ENCODE data around the gene ZNF554. TPM values are rescaled to one million over a fixed set of nuclear protein-coding genes. Genes with fewer than 3 reads are reported as not detected.

The ZNF554 gene
- total and polyA plus RNA-seq, 2 experiments from 2014 or later: 4.0 to 5.5 TPM

- Histone ChIP-seq H4K20me1 (ENCODE audit: insufficient read depth, poor library complexity, severe bottlenecking) (no peaks in the 10 kb centered on the region), H3K36me3 (replicated peaks; ENCODE audit: insufficient read depth, low read depth) (no peaks in the 10 kb centered on the region), H3K9me3 (ENCODE audit: low read depth) (peaks cover 4% of the 10 kb centered on the region), H3K4me1 (ENCODE audit: insufficient read depth) (peaks cover 6% of the 10 kb centered on the region), H3K9me2 (replicated peaks; ENCODE audit: insufficient read depth) (no peaks in the 10 kb centered on the region), H3K4me3 (peak within 1 kb of the TSS; percentile 57), H3K79me2 (peaks cover 42% of the 10 kb centered on the region), H3K27me3 (no peaks in the 10 kb centered on the region), H3K4me2 (peak within 1 kb of the TSS; percentile 98), H2AFZ (peak within 1 kb of the TSS; percentile 94), H3K27ac (peak within 1 kb of the TSS; percentile 96)
- 1% methylated on average over 63 of the region's 106 CpGs for WGBS (ENCODE audit: low lambda C conversion rate, missing lambda C conversion rate)
- peak; percentile 99 for DNase-seq (ENCODE audit: low spot score)
- TF ChIP-seq, protein P1, sequence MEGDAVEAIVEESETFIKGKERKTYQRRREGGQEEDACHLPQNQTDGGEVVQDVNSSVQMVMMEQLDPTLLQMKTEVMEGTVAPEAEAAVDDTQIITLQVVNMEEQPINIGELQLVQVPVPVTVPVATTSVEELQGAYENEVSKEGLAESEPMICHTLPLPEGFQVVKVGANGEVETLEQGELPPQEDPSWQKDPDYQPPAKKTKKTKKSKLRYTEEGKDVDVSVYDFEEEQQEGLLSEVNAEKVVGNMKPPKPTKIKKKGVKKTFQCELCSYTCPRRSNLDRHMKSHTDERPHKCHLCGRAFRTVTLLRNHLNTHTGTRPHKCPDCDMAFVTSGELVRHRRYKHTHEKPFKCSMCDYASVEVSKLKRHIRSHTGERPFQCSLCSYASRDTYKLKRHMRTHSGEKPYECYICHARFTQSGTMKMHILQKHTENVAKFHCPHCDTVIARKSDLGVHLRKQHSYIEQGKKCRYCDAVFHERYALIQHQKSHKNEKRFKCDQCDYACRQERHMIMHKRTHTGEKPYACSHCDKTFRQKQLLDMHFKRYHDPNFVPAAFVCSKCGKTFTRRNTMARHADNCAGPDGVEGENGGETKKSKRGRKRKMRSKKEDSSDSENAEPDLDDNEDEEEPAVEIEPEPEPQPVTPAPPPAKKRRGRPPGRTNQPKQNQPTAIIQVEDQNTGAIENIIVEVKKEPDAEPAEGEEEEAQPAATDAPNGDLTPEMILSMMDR (IDR thresholded peaks at IDR 0.05; ENCODE audit: poor library complexity): peak; percentile 31
- TF ChIP-seq EZH2 (IDR thresholded peaks at IDR 0.05; ENCODE audit: borderline replicate concordance): no peak
These were observed 21.4 kb downstream of the ZNF554 start, which contains the start of gene ZNF555 for GRCh38 chr19:2840794-2841791. Gene ZNF555 (plus strand): TSS chr19:2841475. CDS start chr19:2841573, 98 bp downstream.

DNA sequence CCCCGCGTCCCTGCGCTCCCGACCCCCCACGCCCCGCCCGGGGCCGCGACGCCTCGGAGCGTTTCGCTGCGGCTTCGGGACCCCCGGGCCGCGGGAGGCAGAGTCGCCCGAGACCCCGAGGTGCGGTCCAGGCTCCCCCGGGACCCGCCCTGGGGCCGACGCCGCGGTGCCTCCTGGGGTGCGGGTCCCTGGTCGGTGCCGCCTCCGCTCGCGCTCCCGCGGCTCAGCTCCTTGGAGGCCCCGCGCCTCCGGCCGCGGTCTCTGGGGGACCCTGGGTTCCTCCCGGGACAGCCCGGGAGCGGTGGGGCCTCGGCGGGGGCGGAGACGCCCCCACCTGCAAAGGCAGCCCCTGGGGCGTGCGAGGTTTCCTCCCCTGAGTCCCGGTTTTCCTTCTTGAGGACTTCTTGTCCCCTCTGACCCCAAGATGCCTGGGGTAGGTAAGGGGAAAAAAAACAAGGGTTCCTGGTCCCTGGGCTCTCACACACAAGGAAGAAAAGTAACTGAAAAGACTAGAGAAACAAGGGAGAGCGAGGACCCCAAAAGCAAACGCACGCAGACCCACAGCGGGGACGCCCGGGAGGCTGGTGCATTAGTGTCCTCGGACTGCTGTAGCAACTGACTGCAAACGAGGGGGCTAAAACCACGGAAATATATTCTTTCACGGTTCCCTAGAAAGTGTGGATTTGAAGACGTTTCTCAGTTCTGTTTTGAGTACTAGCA, 22.3 kb downstream of the ZNF554 start:
- Histone ChIP-seq H3K9me2 (replicated peaks; ENCODE audit: insufficient read depth) (no peaks in the 10 kb centered on the region), H4K20me1 (ENCODE audit: insufficient read depth, poor library complexity, severe bottlenecking) (no peaks in the 10 kb centered on the region), H3K27me3 (no peaks in the 10 kb centered on the region), H3K27ac (peak overlapping the region; percentile 76), H3K36me3 (replicated peaks; ENCODE audit: insufficient read depth, low read depth) (no peaks in the 10 kb centered on the region), H3K79me2 (peaks cover 50% of the 10 kb centered on the region), H3K4me3 (peak overlapping the region; percentile 57), H3K4me1 (ENCODE audit: insufficient read depth) (peaks cover 6% of the 10 kb centered on the region), H2AFZ (peak overlapping the region; percentile 47), H3K4me2 (peak overlapping the region; percentile 98), H3K9me3 (ENCODE audit: low read depth) (no peaks in the 10 kb centered on the region)
- peak; percentile 45 for DNase-seq (ENCODE audit: low spot score)
- no peak for TF ChIP-seq EZH2phosphoT487 (IDR thresholded peaks at IDR 0.05; ENCODE audit: low read depth, severe bottlenecking, unreplicated experiment)
- TF ChIP-seq, protein P1 (IDR thresholded peaks at IDR 0.05; ENCODE audit: poor library complexity): no peak
- 5% methylated on average over 39 of the region's 62 CpGs for WGBS (ENCODE audit: low lambda C conversion rate, missing lambda C conversion rate)

DNA sequence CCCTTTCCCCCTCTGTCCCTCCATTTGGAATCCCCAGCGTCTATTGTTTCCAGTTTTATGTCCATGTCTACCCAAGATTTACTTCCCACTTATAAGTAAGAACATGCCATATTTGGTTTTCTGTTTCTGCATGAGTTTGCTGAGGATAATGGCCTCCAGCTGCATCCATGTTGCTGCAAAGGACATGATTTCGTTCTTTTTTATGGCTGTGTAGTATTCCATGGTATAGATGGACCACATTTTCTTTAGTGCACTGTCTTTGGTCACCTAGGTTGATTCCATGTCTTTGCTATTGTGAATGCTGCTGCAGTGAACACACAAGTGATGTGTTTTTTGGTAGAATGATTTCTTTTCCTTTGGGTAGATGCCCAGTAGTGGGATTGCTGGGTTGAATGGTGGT, 25.4 kb downstream of the ZNF554 start:
- Histone ChIP-seq H3K9me3 (ENCODE audit: low read depth) (no peaks in the 10 kb centered on the region), H3K36me3 (replicated peaks; ENCODE audit: insufficient read depth, low read depth) (no peaks in the 10 kb centered on the region), H3K4me3 (no peak overlapping the region), H3K4me2 (no peak overlapping the region), H3K27ac (no peak overlapping the region), H4K20me1 (ENCODE audit: insufficient read depth, poor library complexity, severe bottlenecking) (no peaks in the 10 kb centered on the region), H3K9me2 (replicated peaks; ENCODE audit: insufficient read depth) (no peaks in the 10 kb centered on the region), H3K4me1 (ENCODE audit: insufficient read depth) (peaks cover 6% of the 10 kb centered on the region), H3K79me2 (peaks cover 67% of the 10 kb centered on the region), H2AFZ (no peak overlapping the region), H3K27me3 (no peaks in the 10 kb centered on the region)
- no peak for DNase-seq (ENCODE audit: low spot score)
- WGBS (ENCODE audit: low lambda C conversion rate, missing lambda C conversion rate): 100% methylated on average over 2 of the region's 2 CpGs
- TF ChIP-seq EZH2 (IDR thresholded peaks at IDR 0.05; ENCODE audit: borderline replicate concordance) (no peak), EZH2phosphoT487 (IDR thresholded peaks at IDR 0.05; ENCODE audit: low read depth, severe bottlenecking, unreplicated experiment) (no peak)
- TF ChIP-seq, protein P1 (IDR thresholded peaks at IDR 0.05; ENCODE audit: poor library complexity): no peak

Data from hepatocyte (in vitro differentiated cells).